Fibroblast of mammary gland (primary cell): ENCODE results near the gene PIGQ.

Experiments
- DNase-seq: peaks from one replicate; pipeline ENCODE4 v3.0.0-alpha.2; 2010; ENCODE audit warnings: low read depth
- H3K4me3 ChIP-seq: 2 replicates; pipeline ENCODE4 v1.5.1; 2011; ENCODE audit warnings: low read depth, mild to moderate bottlenecking, low read length, moderate library complexity; ENCODE audit not compliant: control insufficient read depth
- CTCF ChIP-seq: conservative IDR thresholded peaks from 2 replicates; pipeline ENCODE4 v1.5.1; 2011; ENCODE audit warnings: low read depth, low read length, inconsistent platforms; ENCODE audit not compliant: control insufficient read depth, insufficient read depth

The PIGQ gene

GRCh38 chr16:560701-561412 is 8.9 kb upstream of the PIGQ start:
- H3K4me3 ChIP-seq: no peak overlapping the region
- no peak for TF ChIP-seq CTCF

DNA sequence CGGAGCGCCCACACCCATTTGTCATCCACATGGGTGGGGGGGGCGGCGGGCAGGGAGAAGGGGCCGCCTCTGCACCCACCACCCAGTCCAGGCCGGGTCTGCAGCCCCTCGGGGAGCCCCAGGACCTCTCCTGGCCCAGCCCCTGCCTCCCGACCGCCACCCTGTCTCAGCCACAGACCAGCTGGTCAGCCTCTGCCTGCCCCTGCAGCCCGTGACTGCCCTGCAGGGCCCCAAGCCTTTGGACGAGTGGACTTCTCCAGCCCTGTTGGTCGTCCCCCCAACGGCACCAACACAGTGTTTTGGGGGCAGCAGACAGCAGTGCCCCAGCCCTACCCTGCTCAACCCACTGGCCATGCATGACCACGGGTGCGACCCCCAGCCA is 8.4 kb upstream of the PIGQ start:
- no peak for DNase-seq
- no peak overlapping the region for H3K4me3 ChIP-seq
- TF ChIP-seq CTCF: no peak

More at GRCh38 chr16:560701-561412, 8.9 kb upstream of the PIGQ start:
- no peak for DNase-seq

GRCh38 chr16:561957-562938 is 7.5 kb upstream of the PIGQ start:
- no peak for TF ChIP-seq CTCF
- H3K4me3 ChIP-seq: no peak overlapping the region
- DNase-seq: no peak

DNA sequence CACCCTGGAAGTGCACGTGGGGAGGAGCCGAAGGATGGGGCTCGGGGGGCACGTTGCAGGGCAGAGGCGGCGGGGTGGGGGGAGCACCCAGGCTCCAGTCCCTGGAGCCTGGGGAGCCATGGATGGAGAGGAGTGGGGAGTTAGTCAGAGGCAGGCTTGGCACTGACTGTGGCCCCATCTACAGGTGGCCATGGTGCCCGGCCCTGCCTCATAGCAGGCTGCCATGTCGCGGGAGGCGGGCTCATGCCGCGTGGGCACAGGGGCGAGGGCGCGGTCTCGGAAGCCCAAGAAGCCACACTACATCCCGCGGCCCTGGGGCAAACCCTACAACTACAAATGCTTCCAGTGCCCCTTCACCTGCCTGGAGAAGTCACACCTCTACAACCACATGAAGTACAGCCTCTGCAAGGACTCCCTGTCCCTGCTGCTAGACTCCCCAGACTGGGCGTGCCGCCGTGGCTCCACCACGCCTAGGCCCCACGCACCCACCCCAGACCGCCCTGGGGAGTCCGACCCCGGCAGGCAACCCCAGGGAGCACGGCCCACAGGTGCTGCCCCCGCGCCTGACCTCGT is 6.6 kb upstream of the PIGQ start:
- no peak for TF ChIP-seq CTCF
- no peak overlapping the region for H3K4me3 ChIP-seq
- DNase-seq: no peak

DNA sequence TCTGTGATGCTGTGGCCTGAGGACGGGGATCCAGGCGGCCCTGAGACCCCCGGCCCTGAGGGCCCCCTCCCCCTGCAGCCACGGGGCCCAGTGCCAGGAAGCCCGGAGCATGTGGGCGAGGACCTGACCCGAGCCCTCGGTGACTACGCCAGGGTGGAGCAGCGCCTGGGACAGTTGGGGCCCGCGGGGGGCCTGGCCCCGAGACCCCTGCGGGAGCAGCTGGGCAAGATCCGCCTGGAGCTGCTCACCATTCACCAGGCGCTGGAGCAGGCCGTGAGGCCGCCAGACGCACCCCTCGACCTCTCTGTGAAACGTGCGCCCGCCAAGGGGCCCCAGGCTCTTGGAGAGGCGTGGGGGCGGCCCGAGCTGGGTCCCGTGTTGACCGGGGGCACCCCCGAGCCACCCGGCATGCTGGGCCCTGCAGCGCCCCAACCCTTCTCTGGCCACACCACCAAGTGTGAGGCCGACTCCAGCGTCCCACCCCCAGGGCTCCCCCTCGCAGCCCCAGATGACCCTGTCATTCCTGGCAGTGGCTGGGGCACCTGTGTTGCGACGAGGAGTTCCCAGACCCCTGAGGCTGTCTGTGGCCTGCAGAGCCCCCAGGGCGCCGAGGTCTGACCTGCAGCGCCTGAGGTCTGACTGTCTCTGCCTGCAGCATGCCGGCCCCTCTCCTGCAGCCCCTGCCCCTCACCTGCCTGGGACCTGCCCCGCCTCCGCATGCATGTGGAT is 4.9 kb upstream of the PIGQ start:
- H3K4me3 ChIP-seq: no peak overlapping the region
- DNase-seq: no peak
- TF ChIP-seq CTCF: no peak
